Mucosa of descending colon (tissue), 3 donors: ENCODE data around the gene RBM4. TPM values are rescaled to one million over a fixed set of nuclear protein-coding genes. Genes with fewer than 3 reads are reported as not detected.

Experiments
- ATAC-seq: fragments of 200-7000 bp; cut with Tn5 transposase; one replicate; pipeline ENCODE4 v1.9.1; 2020; ENCODE audit warnings: mild to moderate bottlenecking, moderate library complexity
- DNase-seq, 3 donors: peaks; one replicate each; pipeline ENCODE4 v3.0.0-alpha.2; 2020
- H3K36me3 ChIP-seq: fragments of 200-600 bp; one replicate; pipeline ENCODE4 v1.8.0; 2021; ENCODE audit warnings: low read depth, mild to moderate bottlenecking
- H3K4me1 ChIP-seq: fragments of 200-600 bp; one replicate; pipeline ENCODE4 v1.8.0; 2021; ENCODE audit warnings: low read depth, mild to moderate bottlenecking
- H3K4me3 ChIP-seq: fragments of 200-600 bp; one replicate; pipeline ENCODE4 v1.8.0; 2021; ENCODE audit warnings: mild to moderate bottlenecking
- H3K9me3 ChIP-seq: fragments of 200-600 bp; one replicate; pipeline ENCODE4 v1.8.0; 2021; ENCODE audit warnings: mild to moderate bottlenecking
- CTCF ChIP-seq: fragments of 200-600 bp; IDR thresholded peaks from one replicate; pipeline ENCODE4 v1.8.0; 2022; ENCODE audit warnings: antibody characterized with exemption, mild to moderate bottlenecking
- intact Hi-C, 2 donors: fragments of 100-400 bp; cut with DNase I in 1 of 2; cut with micrococcal nuclease in 1 of 2; formaldehyde crosslinking; loops; one replicate each; pipeline versions ENCODE4 v1.11.0 to v1.11.1; 2022; cut with DNase I, micrococcal nuclease
- total RNA-seq, 3 donors: library from RNA; stranded (reverse); fragmentation: NEBNext Ultra II Directional in 2 of 3; extraction: Animal tissue kit (Norgen Biotek cat#: 25700) in 2 of 3; gene quantifications; one replicate each; pipeline versions ENCODE4 v1.2.1 to v1.2.4, GENCODE V29; 2021 to 2023
- donor health status: DM: no; HTN: no; CAD: no; lungs with moderate emphysema.
- donor health status: DM: no; HTN: no; CAD: no.
- donor health status: DM: no; HTN: yes; CAD: no.

RBM4 gene
- total RNA-seq, 3 donors from 2014 or later: 101 to 125 (median 104) TPM

- Histone ChIP-seq H3K4me1 (peaks cover 5% of the 10 kb centered on the region), H3K36me3 (peaks cover 25% of the 10 kb centered on the region), H3K4me3 (no peak overlapping the region), H3K9me3 (no peaks in the 10 kb centered on the region)
- no peak for DNase-seq
- intact Hi-C loops: no loop called here
- no peak for TF ChIP-seq CTCF
- ATAC-seq: no peak
These were observed 10.4 kb upstream of the RBM4 start for GRCh38 chr11:66628061-66628603.

DNA sequence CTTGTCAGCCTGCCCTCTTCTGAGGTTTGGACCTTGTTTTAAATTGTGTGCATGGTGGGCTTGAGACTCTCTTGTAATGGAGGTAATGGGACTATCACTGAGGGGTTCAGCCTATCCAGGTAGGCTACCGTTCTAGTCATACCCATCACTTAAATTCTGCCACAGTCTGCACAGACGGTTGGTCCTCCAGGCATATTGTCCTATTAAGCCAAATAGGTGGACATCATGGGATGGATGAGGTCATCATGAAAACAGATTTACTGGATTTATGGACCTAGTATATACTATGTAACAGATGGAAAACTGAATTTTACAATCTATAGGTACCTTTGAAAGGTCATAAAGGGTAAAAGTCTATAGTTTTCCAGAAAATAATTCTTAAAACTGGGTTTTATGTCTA, 9.1 kb upstream of the RBM4 start:
- Histone ChIP-seq H3K9me3 (no peaks in the 10 kb centered on the region), H3K4me3 (no peak overlapping the region), H3K4me1 (no peaks in the 10 kb centered on the region), H3K36me3 (peaks cover 24% of the 10 kb centered on the region)
- DNase-seq (no peak), ATAC-seq (no peak)
- TF ChIP-seq CTCF: no peak
- intact Hi-C loops: no loop called here

DNA sequence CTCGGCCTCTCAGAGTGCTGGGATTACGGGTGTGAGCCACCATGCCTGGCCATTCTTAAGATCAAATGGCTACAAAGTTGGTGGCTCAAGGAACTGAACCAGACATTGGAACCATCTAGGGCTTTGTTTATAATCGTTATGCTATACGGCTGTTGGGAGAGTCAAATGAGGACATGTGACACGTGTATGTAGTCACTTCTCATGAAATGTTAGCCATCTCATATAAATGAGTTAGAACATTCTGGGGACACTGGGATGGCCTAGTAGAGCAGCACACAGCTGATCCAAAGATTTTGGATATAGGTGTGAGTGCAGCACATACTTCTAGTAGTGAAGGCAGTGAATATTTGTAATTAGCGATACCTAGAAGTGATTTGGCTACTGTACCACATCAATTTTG, 6.6 kb upstream of the RBM4 start:
- TF ChIP-seq CTCF: no peak

DNA sequence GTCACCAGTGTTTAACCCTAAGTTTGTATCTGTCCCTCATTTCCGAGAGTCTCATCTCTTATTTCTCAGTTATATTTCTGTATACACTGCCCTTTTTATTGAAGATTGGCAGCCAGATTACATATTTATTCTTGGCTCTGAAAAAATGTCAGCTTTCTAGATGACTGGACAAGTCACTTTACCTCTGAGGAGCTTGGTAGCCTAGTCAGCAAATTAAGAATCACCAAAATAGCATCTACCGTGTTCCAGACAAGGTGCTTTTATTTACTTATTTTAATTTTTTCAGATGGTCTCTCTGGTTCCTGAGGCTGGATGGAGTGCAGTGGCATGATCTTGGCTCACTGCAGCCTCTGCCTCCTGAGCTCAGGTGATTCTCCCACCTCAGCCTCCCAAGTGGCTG, 5.6 kb upstream of the RBM4 start:
- intact Hi-C loops: no loop called here

More for the DNA sequence above, 6.6 kb upstream of the RBM4 start:
- Histone ChIP-seq H3K4me1 (peaks cover under 1% of the 10 kb centered on the region), H3K36me3 (peaks cover 3% of the 10 kb centered on the region), H3K4me3 (no peak overlapping the region), H3K9me3 (no peaks in the 10 kb centered on the region)
- DNase-seq: no peak
- intact Hi-C loops: no loop called here
- ATAC-seq: no peak

GRCh38 chr11:66636411-66636810, 2.1 kb upstream of the RBM4 start:
- no peak overlapping the region for H3K4me3 ChIP-seq
- H3K4me1 ChIP-seq: peaks cover 31% of the 10 kb centered on the region
- TF ChIP-seq CTCF: no peak
- DNase-seq (no peak), ATAC-seq (no peak)
- H3K9me3 ChIP-seq: no peaks in the 10 kb centered on the region
- intact Hi-C loops: no loop called here
- no peaks in the 10 kb centered on the region for H3K36me3 ChIP-seq

More for the DNA sequence above, 5.6 kb upstream of the RBM4 start:
- Histone ChIP-seq H3K36me3 (no peaks in the 10 kb centered on the region), H3K4me1 (peaks cover 10% of the 10 kb centered on the region), H3K9me3 (no peaks in the 10 kb centered on the region), H3K4me3 (no peak overlapping the region)
- no peak for TF ChIP-seq CTCF
- ATAC-seq: no peak
- no peak for DNase-seq
